GM19395 (cell line): ENCODE measurements around the gene CLEC9A.

ENCODE experiments used
- ATAC-seq: cut with Tn5 transposase; IDR thresholded peaks from one replicate; pipeline ENCODE4 v1.9.1; 2021; ENCODE audit warnings: mild to moderate bottlenecking, moderate library complexity; ENCODE audit not compliant: unreplicated experiment

Gene CLEC9A

GRCh38 chr12:10065241-10065640 lies 34.8 kb downstream of the CLEC9A start:
- no peak for ATAC-seq

DNA sequence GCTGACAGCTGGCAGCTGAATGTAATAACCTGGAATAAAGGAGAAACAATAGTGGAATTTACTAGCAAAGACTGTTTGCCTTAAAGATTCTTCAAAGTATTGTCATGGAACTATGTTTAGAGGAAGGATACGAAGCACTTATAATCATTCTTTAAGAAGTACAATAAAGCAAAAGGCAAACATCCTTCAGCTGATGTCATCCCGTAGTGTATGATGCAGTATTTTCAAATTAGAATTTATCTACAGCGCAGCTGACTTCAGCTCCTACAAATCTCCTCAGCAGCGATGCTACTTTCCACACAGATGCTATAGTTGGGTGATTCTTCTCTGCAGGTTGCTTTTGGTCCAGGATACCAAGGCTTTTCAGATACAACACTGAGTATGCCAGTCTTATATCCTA lies 36.8 kb downstream of the CLEC9A start:
- no peak for ATAC-seq

DNA sequence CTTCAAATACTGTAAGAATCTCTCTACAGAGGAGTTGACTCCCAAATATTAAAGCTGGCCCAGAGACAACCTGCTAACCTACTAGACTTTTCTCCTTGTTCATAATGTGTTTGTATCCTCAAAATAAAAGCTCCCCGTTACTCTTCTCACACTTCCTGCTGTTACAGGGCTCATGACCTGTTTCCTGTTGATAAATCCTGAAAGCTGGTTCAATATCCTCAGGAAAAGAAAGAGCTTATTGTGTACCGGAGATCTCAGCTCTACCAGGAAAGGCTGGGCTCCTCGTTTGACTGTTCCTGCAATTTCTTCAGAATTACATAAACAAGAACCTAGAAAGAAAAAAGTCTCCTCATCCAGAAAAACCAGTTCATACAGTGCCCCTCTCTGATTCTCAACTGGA lies 37.5 kb downstream of the CLEC9A start:
- ATAC-seq: no peak

DNA sequence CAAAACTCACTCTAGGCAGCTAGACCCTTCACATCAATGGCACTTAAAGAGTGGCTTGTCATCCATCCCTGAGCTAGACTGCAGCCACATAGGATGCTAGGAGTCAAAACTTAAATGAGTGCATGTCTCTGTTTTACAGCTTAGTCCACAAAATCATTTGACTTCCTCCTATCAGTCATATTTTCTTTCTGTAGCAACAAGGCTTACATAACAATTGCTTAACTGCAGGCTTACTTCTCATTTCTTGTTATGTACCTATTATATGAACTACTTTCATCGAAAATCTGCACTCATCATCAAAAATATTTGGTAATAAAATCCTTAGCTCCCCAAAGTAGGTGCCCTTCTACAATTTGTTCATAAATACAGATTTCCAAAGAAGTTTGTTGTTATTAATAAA lies 38.2 kb downstream of the CLEC9A start:
- no peak for ATAC-seq

DNA sequence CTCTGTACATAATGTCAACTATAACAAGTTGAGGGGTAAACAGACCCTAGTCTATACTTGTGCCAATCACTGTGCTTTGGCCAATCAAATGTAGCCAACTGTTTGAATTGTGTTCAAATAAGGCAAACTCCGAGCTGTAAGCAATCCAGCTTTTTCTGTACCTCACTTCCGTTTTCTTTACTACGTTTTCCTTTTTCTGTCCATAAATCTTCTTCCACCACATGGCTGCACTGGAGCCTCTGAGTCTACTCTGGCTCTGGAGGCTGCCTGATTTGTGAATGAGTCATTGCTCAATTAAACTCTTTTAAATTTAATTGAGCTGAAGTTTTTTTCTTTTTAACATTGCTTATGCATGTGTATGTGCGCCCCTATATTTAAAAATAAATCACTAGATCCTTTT lies 38.6 kb downstream of the CLEC9A start:
- no peak for ATAC-seq

DNA sequence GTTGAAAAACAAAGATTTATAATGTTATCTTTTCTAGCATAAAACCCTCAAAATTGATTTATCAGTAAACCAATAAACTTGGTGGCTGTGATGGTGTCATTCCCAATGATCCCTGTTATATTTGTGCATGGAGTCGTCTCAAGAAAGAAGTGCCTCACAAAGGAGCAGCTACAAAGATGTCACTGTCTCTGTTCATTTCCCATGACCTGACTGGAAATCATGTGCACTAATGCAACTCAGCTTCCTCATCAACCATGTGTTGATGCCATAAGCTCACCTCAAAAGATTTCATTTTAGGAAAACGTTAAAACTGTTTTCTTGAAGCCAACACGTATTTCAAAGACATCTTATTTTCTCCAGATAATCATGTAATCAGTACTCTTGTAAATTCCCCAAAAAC lies 39.5 kb downstream of the CLEC9A start:
- no peak for ATAC-seq

DNA sequence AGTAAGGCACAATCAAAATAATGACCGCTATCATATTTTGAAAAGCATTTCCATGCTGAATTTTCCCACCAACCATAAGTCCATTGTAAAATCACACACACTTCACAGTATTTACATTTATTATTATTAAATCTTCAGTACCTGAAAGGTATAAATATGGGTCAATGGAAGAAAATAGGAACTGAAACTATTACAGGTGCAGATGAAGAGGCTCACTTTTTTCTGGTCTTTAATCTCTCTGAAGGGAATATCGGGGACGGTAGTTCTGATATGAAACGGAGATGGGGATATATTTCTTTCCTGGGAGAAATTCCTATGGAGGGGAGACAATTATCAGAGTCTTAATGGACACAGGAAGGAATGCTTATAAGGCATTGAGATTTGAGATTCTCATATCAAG lies 39.9 kb downstream of the CLEC9A start:
- no peak for ATAC-seq

DNA sequence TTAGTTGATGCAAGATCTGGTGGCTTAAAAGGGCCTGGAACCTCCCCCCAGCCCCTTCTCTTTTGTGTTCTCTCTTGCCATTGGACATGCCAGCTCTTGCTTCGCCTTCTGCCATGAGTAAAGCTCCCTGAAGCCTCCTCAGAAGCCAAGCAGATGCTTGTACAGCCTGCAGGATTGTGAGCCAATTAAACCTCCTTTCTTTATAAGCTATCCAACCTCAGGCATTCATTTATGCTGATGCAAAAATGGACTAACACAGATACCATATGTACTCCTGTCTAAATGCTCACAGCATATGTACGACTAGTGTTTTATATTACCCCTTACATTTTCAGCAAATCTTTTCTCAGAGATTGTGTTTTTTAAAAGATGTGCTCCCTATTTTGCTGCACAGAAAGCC lies 41.6 kb downstream of the CLEC9A start:
- ATAC-seq: no peak

DNA sequence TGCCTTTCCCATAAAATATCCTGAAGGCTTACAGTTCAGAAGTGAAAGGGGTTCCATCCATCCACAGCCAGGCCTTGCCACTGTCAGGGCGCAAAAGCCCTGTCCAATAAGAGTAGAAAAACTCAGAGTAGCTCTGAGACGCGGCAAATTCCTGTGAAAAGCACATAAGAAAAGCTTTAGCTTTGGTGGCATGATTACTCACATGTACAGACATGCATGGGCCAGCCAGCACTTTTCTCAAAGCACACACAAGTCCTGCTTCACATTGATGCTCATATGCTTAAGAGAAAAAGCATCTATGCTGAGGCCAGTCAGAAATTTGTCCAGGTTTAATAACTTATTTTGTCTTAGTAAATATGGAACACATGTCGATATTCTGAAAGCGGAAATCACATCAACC lies 42.8 kb downstream of the CLEC9A start:
- ATAC-seq: no peak

DNA sequence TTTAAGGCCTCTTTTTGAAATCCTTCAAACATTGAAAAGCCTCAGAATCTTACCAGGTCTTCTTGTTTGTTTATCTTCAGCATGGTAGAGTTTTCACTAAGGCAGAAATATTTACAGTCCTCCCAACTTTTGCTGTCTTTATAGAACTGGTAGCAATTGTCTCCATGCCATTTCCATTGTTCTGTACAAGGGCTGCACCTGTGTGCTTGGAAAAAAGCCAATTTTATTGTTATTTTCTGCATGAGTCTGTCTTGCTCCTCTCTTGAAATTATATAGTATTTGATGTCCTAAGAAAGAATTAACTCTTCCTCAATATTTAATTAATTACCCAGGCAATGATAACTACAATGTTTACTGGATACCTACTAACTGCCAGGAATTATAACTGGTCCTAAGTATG lies 45.0 kb downstream of the CLEC9A start:
- no peak for ATAC-seq

DNA sequence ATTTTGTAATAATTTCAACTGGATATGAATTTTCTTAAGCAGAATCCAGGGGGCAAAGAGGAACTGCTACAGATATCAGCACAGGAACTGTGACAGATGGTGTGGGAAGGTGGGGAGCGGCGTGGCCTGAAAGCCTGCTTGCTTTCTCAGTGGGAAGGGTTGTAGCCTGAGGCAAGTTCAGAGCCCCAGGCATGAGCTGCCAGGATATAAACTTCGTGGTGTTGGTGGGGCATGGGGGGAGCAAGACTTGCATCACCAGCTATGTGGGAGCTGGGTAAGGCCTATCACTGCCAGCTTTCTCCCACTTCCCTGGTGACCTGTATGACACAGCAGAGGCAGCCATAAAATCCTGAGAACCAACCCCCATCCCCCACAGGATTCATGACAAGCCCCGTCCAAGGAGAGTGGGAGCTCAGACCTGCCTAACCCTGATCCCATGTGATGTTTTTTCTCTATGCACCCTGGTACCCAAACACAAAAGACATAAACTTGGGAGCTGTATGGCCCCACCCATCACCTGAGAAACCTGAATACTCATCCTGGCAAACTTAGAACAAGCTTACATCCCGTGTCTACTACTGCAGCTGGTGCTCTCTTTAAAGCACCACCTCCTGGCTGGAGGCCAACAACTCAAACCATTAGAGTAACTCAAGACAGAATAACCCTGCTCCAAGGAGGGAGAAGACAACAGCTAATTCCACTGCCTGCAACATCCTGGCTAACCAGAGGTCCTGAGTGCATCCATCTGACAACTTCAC lies 51.8 kb downstream of the CLEC9A start:
- no peak for ATAC-seq

DNA sequence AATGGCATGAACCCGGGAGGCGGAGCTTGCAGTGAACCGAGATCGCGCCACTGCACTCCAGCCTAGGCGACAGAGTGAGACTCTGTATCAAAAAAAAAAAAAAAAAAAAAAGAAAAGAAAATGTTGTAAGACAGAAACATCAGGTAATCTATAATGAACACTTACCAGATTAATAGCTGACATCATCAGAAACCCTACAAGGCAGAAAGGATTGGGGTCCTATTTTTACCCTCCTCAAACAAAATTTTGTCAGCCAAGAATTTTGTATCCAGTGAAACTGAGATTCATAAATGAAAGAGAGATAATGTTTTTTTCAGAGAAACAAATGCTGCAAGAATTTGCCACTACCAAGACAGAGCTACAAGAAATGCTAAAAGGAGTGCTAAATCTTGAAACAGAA lies 54.3 kb downstream of the CLEC9A start:
- ATAC-seq: no peak

DNA sequence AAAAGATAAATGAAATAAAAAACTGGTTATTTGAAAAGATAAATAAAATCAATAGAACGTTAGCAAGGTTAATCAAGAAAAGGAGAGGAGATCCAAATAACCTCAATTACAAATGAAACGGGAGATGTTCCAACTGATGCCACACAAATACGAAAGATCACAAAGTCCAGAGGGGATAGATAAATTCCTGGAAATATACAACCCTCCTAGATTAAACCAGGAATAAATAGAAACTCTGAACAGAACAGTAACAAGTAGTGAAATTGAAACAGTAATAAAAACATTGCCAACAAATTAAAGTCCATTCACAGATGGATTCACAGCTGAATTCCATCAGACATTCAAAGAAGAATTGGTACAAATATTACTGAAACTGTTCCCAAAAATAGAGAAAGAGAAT lies 55.9 kb downstream of the CLEC9A start:
- ATAC-seq: no peak

DNA sequence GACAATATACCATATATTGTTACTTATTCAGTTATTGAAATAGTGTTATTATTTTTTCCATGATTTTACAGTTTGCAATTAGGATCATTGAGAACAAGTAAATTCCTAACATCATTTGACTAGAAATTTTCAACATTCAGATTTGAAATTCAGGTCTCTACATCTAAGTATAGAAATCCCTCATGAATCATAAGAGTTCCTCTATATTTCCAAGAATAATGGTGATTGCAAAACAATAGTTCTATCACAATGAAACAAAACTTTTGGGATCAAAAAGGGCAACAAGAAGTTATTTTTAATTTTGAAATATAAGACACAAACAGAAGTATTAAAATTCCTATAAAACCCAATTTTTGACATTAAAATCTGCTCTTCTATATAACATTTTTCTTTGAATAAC lies 57.5 kb downstream of the CLEC9A start:
- no peak for ATAC-seq

DNA sequence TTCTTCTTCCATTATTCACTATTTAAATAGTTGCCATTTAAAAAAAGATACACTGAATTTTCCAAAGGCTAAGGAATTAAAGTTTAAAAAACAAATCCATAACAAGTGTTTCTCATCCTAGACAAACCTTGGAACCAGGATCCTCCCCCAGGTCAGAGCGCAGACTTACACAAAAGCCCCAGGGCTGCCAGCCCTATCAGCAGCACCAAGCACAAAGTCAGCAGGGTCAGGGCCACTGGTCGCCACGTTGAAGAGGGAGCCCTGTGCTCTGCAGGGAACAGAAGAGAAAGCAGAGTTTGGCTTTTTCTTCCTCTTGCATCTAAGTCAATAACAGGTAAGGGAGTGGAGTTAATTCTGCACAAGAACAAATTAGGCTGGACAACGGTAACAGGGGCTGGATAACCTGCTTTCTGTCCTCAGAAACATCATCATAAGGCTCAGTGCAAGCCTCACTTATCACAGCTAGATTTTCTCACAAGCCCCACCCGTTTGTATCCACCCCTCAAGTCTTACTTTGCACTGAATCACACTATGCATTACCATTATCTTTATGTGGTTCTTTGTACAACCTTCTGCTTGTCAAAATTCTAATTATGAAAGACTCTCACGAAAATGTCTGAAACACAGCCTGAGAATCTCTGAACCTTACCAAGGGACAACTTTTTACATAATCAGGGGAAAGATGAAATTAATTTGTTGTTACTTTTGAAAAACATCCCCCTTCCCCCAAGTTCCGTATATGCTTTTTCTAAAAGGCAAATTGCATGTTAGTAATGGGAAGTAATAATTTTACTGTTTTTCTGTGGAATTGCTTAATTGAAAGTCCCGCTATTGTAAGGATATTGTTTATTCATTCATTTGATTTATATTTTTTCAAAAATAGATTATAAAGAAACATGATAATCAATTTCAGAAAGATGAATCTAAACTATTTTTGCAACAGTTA lies 58.7 kb downstream of the CLEC9A start:
- ATAC-seq: no peak

DNA sequence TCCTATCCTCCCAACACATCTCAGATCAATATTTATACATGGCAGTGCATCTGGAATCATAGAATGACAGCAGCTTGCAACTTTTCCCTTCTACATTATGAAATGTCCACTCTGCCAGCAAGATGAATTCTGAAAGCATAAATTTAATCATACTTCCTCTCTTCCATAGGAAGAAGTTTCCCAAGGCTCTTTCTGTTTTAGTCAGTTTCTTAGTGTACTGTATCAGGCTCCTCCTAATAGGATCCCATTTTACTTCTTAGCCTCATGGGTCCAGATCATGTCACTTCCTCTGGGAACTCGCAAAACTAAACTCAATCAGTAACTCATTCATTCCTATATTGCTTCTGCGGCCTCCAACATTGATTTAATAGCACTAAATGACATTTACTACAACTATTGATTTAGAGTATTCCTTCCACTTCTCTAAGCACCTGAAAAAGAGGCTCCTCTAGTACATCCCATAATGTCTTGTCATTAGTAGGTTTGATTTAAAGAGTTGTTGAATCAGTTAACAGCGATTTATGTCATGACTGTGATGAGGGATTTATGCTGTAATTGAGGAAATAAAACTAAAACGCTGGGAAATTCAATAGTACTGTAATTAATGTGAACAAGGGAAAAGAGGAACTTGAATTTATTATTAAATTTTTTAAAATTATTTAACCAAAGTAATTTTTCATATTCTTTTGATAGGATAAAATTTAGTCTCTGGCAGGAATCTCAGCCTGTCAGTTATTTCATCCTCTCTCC lies 64.3 kb downstream of the CLEC9A start:
- ATAC-seq: no peak

DNA sequence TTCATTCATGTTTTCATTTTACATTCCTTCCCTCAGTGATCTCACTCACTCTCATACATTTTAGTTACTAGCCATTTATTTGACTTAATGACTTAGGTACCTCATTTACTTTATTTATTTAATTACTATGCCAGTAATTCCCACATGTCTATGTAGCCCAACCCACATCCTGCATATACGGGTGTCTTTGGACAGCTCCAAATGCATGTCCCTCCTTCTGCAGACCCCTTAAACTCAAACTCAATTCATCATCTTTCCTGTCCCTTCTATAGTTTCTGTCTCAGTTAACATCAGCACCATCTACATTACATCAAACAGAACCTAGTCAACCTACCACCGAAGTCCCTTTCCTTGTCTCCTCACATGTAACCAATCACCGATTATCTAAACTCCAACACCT lies 65.5 kb downstream of the CLEC9A start:
- no peak for ATAC-seq

- ATAC-seq: no peak
Measured at GRCh38 chr12:10097521-10097920, 67.0 kb downstream of the CLEC9A start.

DNA sequence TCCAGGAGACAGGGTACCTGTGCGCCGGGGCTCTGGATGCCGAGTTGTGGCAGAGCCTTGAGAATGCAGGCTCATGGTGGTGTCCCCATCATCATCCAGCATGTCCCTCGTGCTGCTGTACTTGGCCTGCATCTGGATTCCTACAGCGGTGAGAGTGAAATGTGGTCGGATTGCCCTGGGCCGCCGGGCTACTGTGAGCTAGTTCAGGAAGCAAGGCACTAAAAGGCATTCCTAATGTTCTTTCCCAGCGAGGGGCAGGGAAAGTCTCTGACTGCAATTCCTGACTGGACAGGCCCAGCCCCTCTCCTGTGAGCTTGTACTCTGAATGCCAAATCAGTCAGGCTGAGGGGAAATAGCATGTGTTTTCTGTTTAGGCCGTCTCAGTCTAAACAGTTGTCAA lies 68.3 kb downstream of the CLEC9A start, which contains the start of gene CLEC1A:
CLEC1A (minus strand) TSS at position 195 of the 400 bp plus-strand sequence; CDS start at position 132, 63 bp downstream.
- no peak for ATAC-seq

- no peak for ATAC-seq
Measured at GRCh38 chr12:10101042-10101579, 70.6 kb downstream of the CLEC9A start.

GRCh38 chr12:10101648-10102220 lies 71.3 kb downstream of the CLEC9A start:
- no peak for ATAC-seq
